Neutrophil (primary cell): ENCODE results near the gene ITFG1.

Experiments used
- H3K27ac ChIP-seq: fragments of 200-600 bp; sonication (generic); 2 replicates; pipeline ENCODE4 v1.5.1; 2016; ENCODE audit warnings: mild to moderate bottlenecking, moderate library complexity
- H3K27me3 ChIP-seq: fragments of 200-600 bp; sonication (generic); 2 replicates; pipeline ENCODE4 v1.6.0; 2016; ENCODE audit warnings: mild to moderate bottlenecking
- H3K36me3 ChIP-seq: fragments of 200-600 bp; sonication (generic); 2 replicates; pipeline ENCODE4 v1.5.1; 2017
- H3K4me1 ChIP-seq, 2 experiments: fragments of 200-600 bp in 1 of 2; sonication (generic) in 1 of 2; 1 replicate in 1 of 2; 2 replicates in 1 of 2; pipeline versions ENCODE4 v1.5.1 to v1.6.1; 2013 to 2016; ENCODE audit warnings: low read depth in 1 of 2, low read length in 1 of 2, mild to moderate bottlenecking in 1 of 2, moderate library complexity in 1 of 2; ENCODE audit not compliant: control insufficient read depth in 1 of 2, insufficient read depth in 1 of 2
- H3K4me3 ChIP-seq, 2 experiments: fragments of 200-600 bp in 1 of 2; sonication (generic) in 1 of 2; 1 replicate in 1 of 2; 2 replicates in 1 of 2; pipeline ENCODE4 v1.5.1; 2013 to 2016; ENCODE audit warnings: low read depth in 1 of 2, low read length in 1 of 2, mild to moderate bottlenecking in 1 of 2, moderate library complexity in 1 of 2
- H3K9me3 ChIP-seq: fragments of 200-600 bp; sonication (generic); 2 replicates; pipeline ENCODE4 v1.5.1; 2016
- CTCF ChIP-seq: fragments of 200-600 bp; sonication (generic); IDR thresholded peaks from 2 replicates; pipeline ENCODE4 v1.5.1; 2016; ENCODE audit warnings: antibody characterized with exemption

Gene ITFG1

GRCh38 chr16:47136099-47136842, 324.6 kb downstream of the ITFG1 start:
- Histone ChIP-seq H3K4me1 (no peaks in the 10 kb centered on the region), H3K9me3 (no peaks in the 10 kb centered on the region), H3K36me3 (no peaks in the 10 kb centered on the region), H3K27me3 (no peaks in the 10 kb centered on the region), H3K27ac (no peak overlapping the region), H3K4me3 (no peak overlapping the region)
- TF ChIP-seq CTCF: no peak

GRCh38 chr16:47134550-47134949, 326.3 kb downstream of the ITFG1 start:
- Histone ChIP-seq H3K4me1 (no peaks in the 10 kb centered on the region), H3K27me3 (no peaks in the 10 kb centered on the region), H3K9me3 (no peaks in the 10 kb centered on the region), H3K36me3 (no peaks in the 10 kb centered on the region), H3K4me3 (no peak overlapping the region), H3K27ac (no peak overlapping the region)
- no peak for TF ChIP-seq CTCF

GRCh38 chr16:47132308-47132707, 328.6 kb downstream of the ITFG1 start:
- Histone ChIP-seq H3K27ac (no peak overlapping the region), H3K9me3 (no peaks in the 10 kb centered on the region), H3K36me3 (no peaks in the 10 kb centered on the region), H3K4me1 (no peaks in the 10 kb centered on the region), H3K4me3 (no peak overlapping the region), H3K27me3 (no peaks in the 10 kb centered on the region)
- TF ChIP-seq CTCF: no peak

- Histone ChIP-seq H3K4me1 (no peaks in the 10 kb centered on the region), H3K9me3 (no peaks in the 10 kb centered on the region), H3K27ac (no peak overlapping the region), H3K36me3 (no peaks in the 10 kb centered on the region), H3K4me3 (no peak overlapping the region), H3K27me3 (no peaks in the 10 kb centered on the region)
- TF ChIP-seq CTCF: no peak
Measured at GRCh38 chr16:47129755-47130435, 331.0 kb downstream of the ITFG1 start.

GRCh38 chr16:47127541-47127940, 333.3 kb downstream of the ITFG1 start:
- Histone ChIP-seq H3K4me3 (no peak overlapping the region), H3K4me1 (no peaks in the 10 kb centered on the region), H3K9me3 (no peaks in the 10 kb centered on the region), H3K27ac (no peak overlapping the region), H3K36me3 (no peaks in the 10 kb centered on the region), H3K27me3 (no peaks in the 10 kb centered on the region)
- no peak for TF ChIP-seq CTCF
